CD4-positive, CD25-positive, alpha-beta regulatory T cell (primary cell): ENCODE results near the gene IFI27. TPM values are rescaled to one million over a fixed set of nuclear protein-coding genes. Genes with fewer than 3 reads are reported as not detected.

Experiments
- ATAC-seq, 2 donors: fragments of 150-1000 bp; cut with Tn5 transposase; one replicate each; pipeline ENCODE4 v1.10.0; 2021; ENCODE audit warnings: low read depth in 2 of 2, moderate number of reproducible peaks in 2 of 2, moderate library complexity in 1 of 2
- DNase-seq, 3 donors: peaks; one replicate each; pipeline versions ENCODE4 v3.0.0 to v3.0.0-alpha.2; 2012 to 2022; ENCODE audit warnings: mixed read lengths in 1 of 3
- H3K27ac ChIP-seq: one replicate; pipeline ENCODE4 v1.7.0; 2013; ENCODE audit warnings: mild to moderate bottlenecking, low read length; ENCODE audit not compliant: insufficient read depth, poor library complexity, severe bottlenecking
- H3K27me3 ChIP-seq: one replicate; pipeline ENCODE4 v1.7.0; 2013; ENCODE audit warnings: low read length; ENCODE audit not compliant: control insufficient read depth, insufficient read depth
- H3K36me3 ChIP-seq: one replicate; pipeline ENCODE4 v1.7.0; 2013; ENCODE audit warnings: mild to moderate bottlenecking, low read length, moderate library complexity; ENCODE audit not compliant: control insufficient read depth, insufficient read depth
- H3K4me1 ChIP-seq: 2 replicates; pipeline ENCODE4 v1.7.0; 2013; ENCODE audit warnings: mild to moderate bottlenecking, low read length; ENCODE audit not compliant: insufficient read depth, control insufficient read depth, poor library complexity, severe bottlenecking
- H3K4me3 ChIP-seq: one replicate; pipeline ENCODE4 v1.7.0; 2013; ENCODE audit warnings: low read depth, mild to moderate bottlenecking, low read length, moderate library complexity
- H3K9me3 ChIP-seq, 2 experiments: 1 replicate in 1 of 2; 2 replicates in 1 of 2; pipeline ENCODE4 v1.7.0; 2013; ENCODE audit warnings: low read length in 2 of 2, mild to moderate bottlenecking in 1 of 2, moderate library complexity in 1 of 2; ENCODE audit not compliant: control insufficient read depth in 2 of 2
- H3K27ac Mint-ChIP-seq, 3 donors: one replicate each; pipeline ENCODE4 v1.8.0; 2020 to 2022; ENCODE audit warnings: mild to moderate bottlenecking in 3 of 3, mixed read lengths in 3 of 3, moderate library complexity in 2 of 3
- H3K27me3 Mint-ChIP-seq: one replicate; pipeline ENCODE4 v1.8.0; 2022; ENCODE audit warnings: mild to moderate bottlenecking, mixed read lengths
- H3K36me3 Mint-ChIP-seq: one replicate; pipeline ENCODE4 v1.8.0; 2020; ENCODE audit warnings: mixed read lengths
- H3K4me1 Mint-ChIP-seq, 4 donors: one replicate each; pipeline ENCODE4 v1.8.0; 2020 to 2022; ENCODE audit warnings: mixed read lengths in 4 of 4, mild to moderate bottlenecking in 1 of 4
- H3K4me3 Mint-ChIP-seq, 4 donors: one replicate each; pipeline ENCODE4 v1.8.0; 2020 to 2022; ENCODE audit warnings: mild to moderate bottlenecking in 4 of 4, mixed read lengths in 4 of 4, moderate library complexity in 3 of 4
- H3K9me3 Mint-ChIP-seq, 7 donors: one replicate each; pipeline ENCODE4 v1.8.0; 2020 to 2022; ENCODE audit warnings: mixed read lengths in 7 of 7, mild to moderate bottlenecking in 3 of 7, moderate library complexity in 2 of 7
- polyA plus RNA-seq, 4 donors: library from polyadenylated mRNA; unstranded; fragments of 300-500 nt; fragmentation: Illumina TruSeq; gene quantifications; one replicate each; pipeline ENCODE4 v1.2.3, GENCODE V29; 2021
- total RNA-seq: library from RNA; stranded (reverse); gene quantifications from one replicate; pipeline ENCODE4 v1.2.3, GENCODE V29; 2022

Gene IFI27
- total and polyA plus RNA-seq, 5 donors from 2014 or later, result 0.71 to 13.1 (median 2.7) TPM

GRCh38 chr14:94126419-94126677 lies 15.8 kb downstream of the IFI27 start:
- no peak overlapping the region for H3K4me3 ChIP-seq
- H3K36me3 ChIP-seq, result no peaks in the 10 kb centered on the region
- no peak overlapping the region for H3K27ac Mint-ChIP-seq
- ATAC-seq (no peak), DNase-seq (no peak)
- peaks cover 0 to 8% (median 4%) of the 10 kb centered on the region in 7 donors for H3K9me3 Mint-ChIP-seq
- H3K36me3 Mint-ChIP-seq, result peaks cover 7% of the 10 kb centered on the region
- peaks cover 4 to 21% (median 16%) of the 10 kb centered on the region in 4 donors for H3K4me1 Mint-ChIP-seq
- no peak overlapping the region for H3K4me3 Mint-ChIP-seq
- peaks cover 7% of the 10 kb centered on the region for H3K27me3 ChIP-seq
- H3K4me1 ChIP-seq, result peaks cover 22% of the 10 kb centered on the region
- no peak overlapping the region for H3K27ac ChIP-seq
- H3K9me3 ChIP-seq, result no peaks in the 10 kb centered on the region
- H3K27me3 Mint-ChIP-seq, result peaks cover 8% of the 10 kb centered on the region

- Mint-ChIP-seq H3K4me1 (peaks cover 4 to 21% (median 16%) of the 10 kb centered on the region in 4 donors), H3K36me3 (peaks cover 7% of the 10 kb centered on the region), H3K9me3 (peaks cover 0 to 4% (median 2%) of the 10 kb centered on the region in 7 donors), H3K4me3 (no peak overlapping the region), H3K27me3 (peaks cover 9% of the 10 kb centered on the region), H3K27ac (no peak overlapping the region)
- no peak for DNase-seq
- H3K27ac ChIP-seq, result no peak overlapping the region
- H3K9me3 ChIP-seq, result no peaks in the 10 kb centered on the region
- ATAC-seq, result no peak
- H3K4me1 ChIP-seq, result peaks cover 22% of the 10 kb centered on the region
- no peak overlapping the region for H3K4me3 ChIP-seq
- H3K36me3 ChIP-seq, result no peaks in the 10 kb centered on the region
- H3K27me3 ChIP-seq, result peaks cover 8% of the 10 kb centered on the region
Measured at GRCh38 chr14:94126800-94127199, 16.3 kb downstream of the IFI27 start.

GRCh38 chr14:94127330-94127729 lies 16.8 kb downstream of the IFI27 start:
- no peak for ATAC-seq
- Histone ChIP-seq H3K4me1 (peaks cover 22% of the 10 kb centered on the region), H3K4me3 (no peak overlapping the region), H3K27me3 (peaks cover 8% of the 10 kb centered on the region), H3K36me3 (no peaks in the 10 kb centered on the region), H3K9me3 (no peaks in the 10 kb centered on the region), H3K27ac (no peak overlapping the region)
- peak overlapping the region in 2 of 4 donors; percentile 4 to 46 for H3K4me3 Mint-ChIP-seq
- no peak for DNase-seq
- peaks cover 0 to 4% (median 0%) of the 10 kb centered on the region in 7 donors for H3K9me3 Mint-ChIP-seq
- no peak overlapping the region for H3K27ac Mint-ChIP-seq
- H3K4me1 Mint-ChIP-seq, result peaks cover 8 to 24% (median 19%) of the 10 kb centered on the region in 4 donors
- H3K36me3 Mint-ChIP-seq, result peaks cover 7% of the 10 kb centered on the region
- H3K27me3 Mint-ChIP-seq, result peaks cover 15% of the 10 kb centered on the region

- H3K27ac Mint-ChIP-seq, result peak overlapping the region in 2 of 3 donors; percentile 75 to 89
- H3K36me3 ChIP-seq, result no peaks in the 10 kb centered on the region
- H3K27ac ChIP-seq, result peak overlapping the region; percentile 69
- peaks cover 17% of the 10 kb centered on the region for H3K27me3 Mint-ChIP-seq
- peaks cover 0 to 4% (median 0%) of the 10 kb centered on the region in 7 donors for H3K9me3 Mint-ChIP-seq
- H3K4me3 ChIP-seq, result no peak overlapping the region
- H3K4me1 ChIP-seq, result peaks cover 22% of the 10 kb centered on the region
- H3K4me3 Mint-ChIP-seq, result peak overlapping the region; percentile 73 to 96 (median 90)
- H3K36me3 Mint-ChIP-seq, result peaks cover 4% of the 10 kb centered on the region
- H3K27me3 ChIP-seq, result peaks cover 8% of the 10 kb centered on the region
- no peak for ATAC-seq
- H3K4me1 Mint-ChIP-seq, result peaks cover 10 to 25% (median 19%) of the 10 kb centered on the region in 4 donors
- DNase-seq, result no peak
- H3K9me3 ChIP-seq, result no peaks in the 10 kb centered on the region
Measured at GRCh38 chr14:94128216-94128839, 17.8 kb downstream of the IFI27 start.

GRCh38 chr14:94129111-94129757 lies 18.7 kb downstream of the IFI27 start, which contains the start of gene IFI27L2:
Gene IFI27L2, minus strand, starts transcription at chr14:94129604. Its CDS starts 40 bp downstream, at chr14:94129564.
- peaks cover 22% of the 10 kb centered on the region for H3K4me1 ChIP-seq
- H3K4me3 ChIP-seq, result peak within 1 kb of the TSS; percentile 92
- DNase-seq (peak; percentile 54 to 82 (median 59)), ATAC-seq (peak; percentile 85 to 92)
- H3K27ac ChIP-seq, result peak within 1 kb of the TSS; percentile 69
- H3K4me1 Mint-ChIP-seq, result peaks cover 10 to 25% (median 19%) of the 10 kb centered on the region in 4 donors
- H3K4me3 Mint-ChIP-seq, result peak within 1 kb of the TSS; percentile 79 to 96 (median 90)
- H3K9me3 Mint-ChIP-seq, result no peaks in the 10 kb centered on the region
- peaks cover 4% of the 10 kb centered on the region for H3K36me3 Mint-ChIP-seq
- H3K27me3 Mint-ChIP-seq, result peaks cover 17% of the 10 kb centered on the region
- H3K9me3 ChIP-seq, result no peaks in the 10 kb centered on the region
- peaks cover 11% of the 10 kb centered on the region for H3K27me3 ChIP-seq
- peak within 1 kb of the TSS; percentile 75 to 89 (median 78) for H3K27ac Mint-ChIP-seq
- H3K36me3 ChIP-seq, result no peaks in the 10 kb centered on the region

- Mint-ChIP-seq H3K4me3 (peak overlapping the region; percentile 79 to 96 (median 90)), H3K9me3 (no peaks in the 10 kb centered on the region), H3K36me3 (peaks cover 4% of the 10 kb centered on the region), H3K27ac (peak overlapping the region; percentile 27 to 89 (median 78)), H3K4me1 (peaks cover 10 to 25% (median 19%) of the 10 kb centered on the region in 4 donors), H3K27me3 (peaks cover 23% of the 10 kb centered on the region)
- peaks cover 22% of the 10 kb centered on the region for H3K4me1 ChIP-seq
- peak overlapping the region; percentile 69 for H3K27ac ChIP-seq
- peaks cover 0 to under 1% of the 10 kb centered on the region in 2 experiments for H3K9me3 ChIP-seq
- peak overlapping the region; percentile 92 for H3K4me3 ChIP-seq
- no peak for ATAC-seq
- H3K36me3 ChIP-seq, result no peaks in the 10 kb centered on the region
- peaks cover 11% of the 10 kb centered on the region for H3K27me3 ChIP-seq
- DNase-seq, result peak; percentile 11 to 47 (median 12)
Measured at GRCh38 chr14:94129758-94130414, 19.4 kb downstream of the IFI27 start.

GRCh38 chr14:94132285-94132887 lies 21.9 kb downstream of the IFI27 start:
- DNase-seq (peak; percentile 49 to 84 (median 72)), ATAC-seq (peak in 1 of 2 donors; percentile 37)
- peaks cover 6% of the 10 kb centered on the region for H3K36me3 Mint-ChIP-seq
- peaks cover 41% of the 10 kb centered on the region for H3K27me3 Mint-ChIP-seq
- peak overlapping the region in 2 of 4 donors; percentile 26 to 54 for H3K4me3 Mint-ChIP-seq
- H3K27ac Mint-ChIP-seq, result peak overlapping the region in 1 of 3 donors; percentile 20
- H3K27me3 ChIP-seq, result peaks cover 11% of the 10 kb centered on the region
- peaks cover 10 to 36% (median 21%) of the 10 kb centered on the region in 4 donors for H3K4me1 Mint-ChIP-seq
- H3K4me1 ChIP-seq, result peaks cover 22% of the 10 kb centered on the region
- H3K27ac ChIP-seq, result no peak overlapping the region
- H3K36me3 ChIP-seq, result no peaks in the 10 kb centered on the region
- peaks cover 0 to 11% of the 10 kb centered on the region in 2 experiments for H3K9me3 ChIP-seq
- H3K4me3 ChIP-seq, result no peak overlapping the region
- peaks cover 0 to 5% (median 3%) of the 10 kb centered on the region in 7 donors for H3K9me3 Mint-ChIP-seq
